ENCODE measurements around the gene OPCML.

The OPCML gene

DNA sequence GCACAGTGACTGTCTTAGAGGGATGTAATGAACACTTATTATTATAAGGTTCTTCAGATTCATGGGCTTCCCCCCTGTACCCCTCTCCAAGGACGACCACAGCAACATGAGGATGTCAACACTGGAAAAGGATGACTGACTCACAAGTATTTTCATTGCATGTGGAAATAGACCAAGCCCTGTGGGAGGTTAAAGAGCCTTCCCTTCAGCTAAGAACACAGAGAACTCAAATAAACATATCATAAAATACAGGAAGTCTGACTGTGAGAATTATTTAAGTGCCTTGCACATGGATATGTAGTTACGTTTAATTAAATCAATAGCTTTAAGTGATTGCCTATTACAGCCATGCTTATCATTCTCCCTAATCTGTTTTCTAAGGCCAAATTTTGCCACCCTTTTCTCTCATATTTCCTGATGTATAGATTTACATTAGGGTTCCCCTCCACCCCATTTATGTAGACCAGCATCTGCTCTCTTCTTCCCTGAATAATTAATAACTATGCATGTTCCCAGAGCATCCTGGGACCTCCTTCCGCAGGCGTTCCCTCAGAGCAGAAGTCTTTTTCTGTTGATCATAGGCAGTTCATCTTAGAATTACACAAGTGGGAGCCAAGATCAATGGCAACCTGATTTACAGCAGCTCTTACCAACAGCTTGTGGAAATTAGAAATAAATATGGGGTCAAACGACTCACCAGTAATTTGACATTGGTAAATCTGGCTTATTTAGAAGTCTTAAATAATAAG lies 226.9 kb downstream of the OPCML start:
- in situ Hi-C loops (cut with MboI; ENCODE audit: low sequenced_read_pairs): no loop called here

DNA sequence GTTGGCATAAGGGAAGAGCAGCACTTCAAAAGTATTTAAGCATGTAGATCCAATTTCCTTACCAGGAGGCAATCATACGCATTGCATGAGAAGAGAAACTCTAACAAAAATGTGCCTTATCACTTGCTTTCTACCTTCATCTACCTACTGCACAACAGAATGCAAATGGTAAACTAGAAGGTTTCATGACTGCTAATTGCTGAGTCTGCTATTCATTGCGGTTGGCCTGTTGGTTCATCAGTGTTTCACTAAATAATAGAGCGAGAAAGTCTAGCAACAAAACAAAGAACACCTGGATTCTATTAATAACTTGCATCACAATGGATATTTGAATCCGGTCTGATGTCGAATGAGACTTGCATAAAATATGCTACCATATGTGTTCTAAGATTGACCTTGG lies 229.0 kb downstream of the OPCML start:
- in situ Hi-C loops (cut with MboI; ENCODE audit: low sequenced_read_pairs): no loop called here

DNA sequence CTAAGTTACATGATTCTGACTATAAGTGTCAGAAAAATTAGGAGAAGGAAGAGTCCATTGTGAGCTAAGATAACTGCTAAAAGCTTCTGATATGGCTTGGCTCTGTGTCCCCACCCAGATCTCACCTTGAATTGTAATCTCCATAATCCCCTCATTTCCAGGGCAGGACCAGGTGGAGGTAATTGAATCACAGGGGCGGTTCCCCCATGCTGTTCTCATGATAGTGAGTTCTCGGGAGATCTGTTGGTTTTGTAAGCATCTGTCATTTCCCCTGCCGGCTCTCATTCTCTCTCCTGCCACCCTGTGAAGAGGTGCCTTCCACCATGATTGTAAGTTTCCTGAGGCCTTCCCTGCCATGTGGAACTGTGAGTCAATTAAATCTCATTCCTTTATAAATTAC lies 230.2 kb downstream of the OPCML start:
- in situ Hi-C loops (cut with MboI; ENCODE audit: low sequenced_read_pairs): no loop called here

- in situ Hi-C loops (cut with MboI; ENCODE audit: low sequenced_read_pairs): no loop called here
Observed at GRCh38 chr11:133300666-133301065, 231.6 kb downstream of the OPCML start.

GRCh38 chr11:133291780-133292179 lies 240.5 kb downstream of the OPCML start:
- in situ Hi-C loops (cut with MboI; ENCODE audit: low sequenced_read_pairs): no loop called here

GRCh38 chr11:133285359-133285758 lies 246.9 kb downstream of the OPCML start:
- in situ Hi-C loops (cut with MboI; ENCODE audit: low sequenced_read_pairs): no loop called here

DNA sequence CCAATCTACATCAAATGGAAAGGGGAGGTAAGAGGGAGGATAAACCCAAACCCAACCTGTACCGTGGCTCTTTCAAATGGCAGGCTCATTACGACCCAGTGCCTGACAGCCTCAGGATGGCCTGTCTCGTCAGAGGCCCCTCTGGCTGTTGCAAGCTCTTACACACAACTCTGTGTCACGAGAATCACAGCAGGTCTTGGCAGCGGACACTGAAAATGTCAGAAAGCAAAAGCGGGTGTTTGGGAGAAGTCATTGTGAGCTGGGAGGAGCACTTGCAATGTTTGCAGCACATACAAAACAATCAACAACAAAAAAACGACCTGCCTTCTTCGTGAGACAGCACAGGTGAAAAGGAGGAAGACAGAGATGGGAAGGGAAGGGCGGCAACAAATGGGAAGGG lies 248.1 kb downstream of the OPCML start:
- in situ Hi-C loops (cut with MboI; ENCODE audit: low sequenced_read_pairs): no loop called here

- in situ Hi-C loops (cut with MboI; ENCODE audit: low sequenced_read_pairs): no loop called here
Observed at GRCh38 chr11:133277886-133278285, 254.4 kb downstream of the OPCML start.

DNA sequence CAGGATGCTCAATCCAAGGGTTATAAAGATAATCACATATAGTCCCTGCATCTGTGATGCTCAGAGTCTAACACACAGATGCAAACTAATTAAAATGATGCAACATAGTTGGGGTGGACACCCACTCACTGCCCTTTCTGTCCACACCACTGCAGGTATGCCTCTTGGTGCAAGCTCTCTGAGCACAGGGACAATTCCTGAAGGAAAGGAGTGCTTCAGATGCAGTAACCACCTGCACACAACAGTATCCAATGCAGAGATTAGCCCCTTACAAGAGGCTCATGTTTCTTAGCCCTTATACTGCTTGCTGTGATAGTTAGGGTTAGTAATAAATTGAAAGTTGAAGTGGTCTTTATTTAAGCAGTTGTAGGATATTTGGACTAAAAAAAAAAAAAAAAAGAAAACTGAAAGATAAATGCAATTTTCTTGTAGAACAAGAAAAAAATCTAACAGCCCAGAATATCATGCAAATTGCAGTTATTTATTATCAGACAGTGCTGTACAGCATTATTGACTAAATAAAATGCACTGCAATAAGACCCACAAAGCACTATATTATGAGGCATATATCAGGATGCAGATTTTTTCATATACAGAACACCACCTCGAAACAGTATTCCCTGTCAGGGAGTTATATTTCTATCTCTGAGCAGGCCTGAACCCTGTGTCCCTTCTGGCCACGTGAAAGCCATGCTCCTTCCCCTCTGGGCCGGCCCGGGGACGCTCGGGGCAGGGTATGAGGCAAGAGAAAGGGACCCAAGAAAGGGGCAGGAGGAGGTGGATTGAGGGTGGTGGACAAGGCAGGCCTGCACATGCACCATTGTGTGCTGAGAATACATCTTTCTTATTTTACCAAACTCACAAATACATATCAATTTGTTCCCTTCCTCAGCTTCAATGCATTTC lies 260.2 kb downstream of the OPCML start:
- in situ Hi-C loops (cut with MboI; ENCODE audit: low sequenced_read_pairs): no loop called here

GRCh38 chr11:133271206-133271605 lies 261.1 kb downstream of the OPCML start:
- in situ Hi-C loops (cut with MboI; ENCODE audit: low sequenced_read_pairs): no loop called here

DNA sequence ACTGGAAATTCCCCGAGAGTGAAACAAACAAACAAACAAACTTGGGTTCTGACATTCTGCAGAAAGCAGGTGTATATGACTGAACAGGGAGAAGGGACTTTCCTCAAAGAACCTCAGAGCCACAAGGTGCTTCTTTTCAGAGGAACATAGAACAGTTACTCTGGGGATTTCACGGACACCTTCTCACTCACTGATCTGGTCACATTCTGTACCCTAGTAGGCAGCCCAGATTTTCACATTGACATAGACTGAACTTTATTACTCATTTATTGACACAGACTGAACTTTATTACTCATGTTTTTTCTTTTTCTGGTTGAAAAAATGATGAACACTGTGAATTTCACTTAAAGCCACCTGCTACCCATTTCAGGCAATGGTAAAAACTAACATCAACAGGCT lies 263.0 kb downstream of the OPCML start:
- in situ Hi-C loops (cut with MboI; ENCODE audit: low sequenced_read_pairs): no loop called here

DNA sequence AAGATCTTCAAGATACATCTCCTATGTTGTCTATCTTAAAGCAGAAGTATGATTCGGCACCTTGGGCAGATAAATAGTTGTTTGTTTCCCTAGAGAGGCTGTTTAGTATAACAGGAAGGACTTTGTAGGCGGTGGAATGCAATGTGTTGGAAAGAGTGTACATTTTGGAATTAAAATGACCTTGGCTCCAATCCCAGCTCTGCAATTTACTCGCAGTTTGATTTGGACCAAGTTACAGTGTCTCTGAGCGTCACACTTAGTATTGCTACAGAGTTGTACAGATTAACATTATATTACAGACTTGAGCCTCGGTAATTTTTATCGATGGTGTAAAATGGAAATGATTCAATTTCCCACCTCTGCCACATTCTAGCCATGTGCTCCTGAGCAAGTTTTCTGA lies 265.3 kb downstream of the OPCML start:
- in situ Hi-C loops (cut with MboI; ENCODE audit: low sequenced_read_pairs): no loop called here

GRCh38 chr11:133265530-133266035 lies 266.7 kb downstream of the OPCML start:
- in situ Hi-C loops (cut with MboI; ENCODE audit: low sequenced_read_pairs): no loop called here

- in situ Hi-C loops (cut with MboI; ENCODE audit: low sequenced_read_pairs): no loop called here
Observed at GRCh38 chr11:133263332-133263731, 269.0 kb downstream of the OPCML start.

DNA sequence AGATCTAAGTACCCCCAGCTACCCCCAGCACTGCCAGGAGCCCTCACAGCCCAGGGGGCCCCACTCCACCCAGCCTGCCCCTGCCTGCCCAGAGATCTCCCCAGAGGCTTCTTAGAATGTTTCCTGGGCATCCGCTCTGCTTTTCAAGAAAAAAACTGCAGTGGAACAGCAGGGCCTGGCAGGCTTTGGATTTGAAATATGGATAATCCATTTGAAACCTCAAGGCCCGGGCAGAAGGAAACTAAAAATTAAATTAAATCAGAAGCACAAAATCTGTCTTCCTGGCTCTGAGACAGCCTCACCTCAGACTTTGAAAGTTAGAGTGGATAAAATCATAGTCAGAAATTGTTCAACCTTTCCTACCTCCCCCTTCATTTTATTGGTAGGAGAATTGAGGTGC lies 273.6 kb downstream of the OPCML start:
- in situ Hi-C loops (cut with MboI; ENCODE audit: low sequenced_read_pairs): no loop called here

GRCh38 chr11:133254601-133255000 lies 277.7 kb downstream of the OPCML start:
- in situ Hi-C loops (cut with MboI; ENCODE audit: low sequenced_read_pairs): no loop called here

- in situ Hi-C loops (cut with MboI; ENCODE audit: low sequenced_read_pairs): no loop called here
Observed at GRCh38 chr11:133253570-133253969, 278.7 kb downstream of the OPCML start.

DNA sequence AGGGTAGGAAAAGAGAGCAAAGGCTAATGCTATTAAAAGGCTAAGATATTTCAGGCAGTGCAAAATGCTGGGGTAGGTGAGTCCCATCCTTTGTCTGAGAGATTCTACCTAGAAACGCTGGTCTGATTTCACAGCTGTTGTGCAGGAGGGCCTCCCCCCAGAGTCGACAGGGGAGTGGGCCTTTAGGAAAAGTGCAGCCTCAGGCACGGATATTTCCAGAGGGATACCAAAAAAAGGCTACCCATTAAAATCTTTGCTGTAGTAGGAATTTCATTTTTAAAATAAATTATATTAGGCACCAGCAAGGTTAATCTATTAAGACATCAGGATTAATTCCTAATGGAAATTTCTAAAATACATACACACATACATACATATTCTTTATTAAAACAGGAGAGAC lies 280.5 kb downstream of the OPCML start:
- in situ Hi-C loops (cut with MboI; ENCODE audit: low sequenced_read_pairs): no loop called here

DNA sequence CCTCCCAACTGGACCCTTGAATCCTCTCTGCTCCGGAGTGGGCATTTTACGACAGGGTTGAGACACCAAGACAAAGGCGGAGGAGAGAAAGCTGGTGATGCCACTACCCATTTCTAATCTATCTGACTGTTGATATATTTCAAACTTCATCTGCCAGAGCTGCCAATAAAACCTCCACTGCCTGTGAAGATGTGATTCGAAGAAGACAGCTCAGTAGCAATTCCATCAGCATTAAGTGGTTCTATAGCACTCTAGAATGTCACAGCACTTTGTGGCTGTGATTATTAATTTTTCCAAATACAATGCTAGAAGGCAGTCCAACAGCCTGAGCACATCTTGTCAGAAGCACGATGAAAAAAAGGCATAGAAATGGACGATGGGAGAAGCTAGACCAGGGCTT lies 282.8 kb downstream of the OPCML start:
- in situ Hi-C loops (cut with MboI; ENCODE audit: low sequenced_read_pairs): no loop called here

- in situ Hi-C loops (cut with MboI; ENCODE audit: low sequenced_read_pairs): no loop called here
Observed at GRCh38 chr11:133249065-133249464, 283.2 kb downstream of the OPCML start.

DNA sequence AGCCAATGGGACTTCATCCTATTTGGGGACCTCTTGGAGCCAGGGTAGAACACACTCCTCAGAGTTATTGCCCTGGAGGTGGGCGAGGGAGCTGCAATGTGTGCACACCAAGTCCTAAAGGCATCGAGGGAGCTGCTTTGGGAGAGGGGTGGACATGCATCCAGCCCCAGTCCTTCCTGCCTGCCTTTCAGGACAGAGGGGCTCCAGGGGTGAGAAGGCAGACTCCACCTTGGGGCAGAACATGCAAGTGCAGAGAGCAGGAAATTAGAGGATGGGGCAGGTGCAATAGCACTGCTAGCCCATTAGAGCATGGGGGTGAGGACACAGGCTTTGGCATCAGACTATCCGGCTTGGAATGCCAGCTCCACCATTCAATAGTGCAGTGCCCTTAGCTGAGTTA lies 288.5 kb downstream of the OPCML start:
- in situ Hi-C loops (cut with MboI; ENCODE audit: low sequenced_read_pairs): no loop called here
